Esophagus muscularis mucosa (tissue), 4 donors: Measurements from ENCODE around the gene COX11. TPM values are rescaled to one million over a fixed set of nuclear protein-coding genes. Genes with fewer than 3 reads are reported as not detected.

ENCODE experiments used
- DNase-seq: peaks from one replicate; pipeline ENCODE4 v3.0.0-alpha.2; 2017; ENCODE audit errors: extremely low spot score
- H3K27ac ChIP-seq, 4 donors: fragments of 200-600 bp; sonication (generic); replicated peaks in 1 of 4; 1 replicate in 3 of 4; 2 replicates in 1 of 4; pipeline ENCODE4 v1.5.1; 2016 to 2019; ENCODE audit warnings: mild to moderate bottlenecking in 1 of 4
- H3K27me3 ChIP-seq, 4 donors: fragments of 200-600 bp; sonication (generic); one replicate each; pipeline versions ENCODE4 v1.5.1 to v1.6.0; 2016 to 2019
- H3K36me3 ChIP-seq, 4 donors: fragments of 200-600 bp; sonication (generic); one replicate each; pipeline ENCODE4 v1.5.1; 2016 to 2019
- H3K4me1 ChIP-seq, 4 donors: fragments of 200-600 bp; sonication (generic); one replicate each; pipeline ENCODE4 v1.5.1; 2016 to 2019
- H3K4me3 ChIP-seq, 4 donors: fragments of 200-600 bp; sonication (generic); 1 replicate in 2 of 4; 2 replicates in 2 of 4; pipeline ENCODE4 v1.5.1; 2016 to 2019; ENCODE audit warnings: mild to moderate bottlenecking in 4 of 4, moderate library complexity in 1 of 4
- H3K9me3 ChIP-seq, 4 donors: fragments of 200-600 bp; sonication (generic); 1 replicate in 3 of 4; 2 replicates in 1 of 4; pipeline ENCODE4 v1.5.1; 2016 to 2019
- CTCF ChIP-seq, 3 experiments: fragments of 200-600 bp in 2 of 3; fragments of 450-650 bp in 1 of 3; sonication (generic) in 2 of 3; IDR thresholded peaks; one replicate each; pipeline ENCODE4 v1.5.1; 2017 to 2019; ENCODE audit warnings: antibody characterized with exemption in 3 of 3, mild to moderate bottlenecking in 2 of 3, moderate library complexity in 1 of 3
- EP300 ChIP-seq: sonication (generic); formaldehyde crosslinking; IDR thresholded peaks from one replicate; pipeline ENCODE4 v1.6.1; 2017; ENCODE audit warnings: antibody characterized with exemption
- POLR2A ChIP-seq: fragments of 450-650 bp; IDR thresholded peaks from one replicate; pipeline ENCODE4 v1.6.1; 2017; ENCODE audit warnings: antibody characterized with exemption, moderate library complexity, mild to moderate bottlenecking, low read depth
- POLR2AphosphoS5 ChIP-seq, 2 donors: sonication (generic); formaldehyde crosslinking; IDR thresholded peaks; one replicate each; pipeline ENCODE4 v1.6.1; 2017; ENCODE audit warnings: antibody characterized with exemption in 2 of 2
- WGBS: methylation state at CpG from one replicate; pipeline ENCODE4 v1.1.5; 2018; 5-methylcytosine and 5-hydroxymethylcytosine counted together
- intact Hi-C: fragments of 100-400 bp; cut with DNase I; formaldehyde crosslinking; loops from one replicate; pipeline ENCODE4 v1.15.1; 2023
- total RNA-seq, 4 donors: library from RNA; depleted of rRNA; stranded (reverse); fragments of >200 nt; gene quantifications; one replicate each; pipeline versions ENCODE4 v1.1.0 to v1.2.1, GENCODE V29; 2016

COX11 gene
- total RNA-seq, 4 donors from 2014 or later, result 63.0 to 96.4 (median 79.8) TPM

GRCh38 chr17:54933921-54934320 is 34.5 kb downstream of the COX11 start:
- H3K4me1 ChIP-seq, result no peaks in the 10 kb centered on the region
- H3K4me3 ChIP-seq, result no peak overlapping the region
- peaks cover 10 to 76% (median 39%) of the 10 kb centered on the region in 4 donors for H3K36me3 ChIP-seq
- DNase-seq, result no peak
- intact Hi-C loops, result no loop called here
- no peak overlapping the region for H3K27ac ChIP-seq
- WGBS, result 88% methylated on average over 3 of the region's 3 CpGs
- TF ChIP-seq EP300, result no peak
- H3K9me3 ChIP-seq, result no peaks in the 10 kb centered on the region
- no peaks in the 10 kb centered on the region for H3K27me3 ChIP-seq

- TF ChIP-seq POLR2AphosphoS5 (IDR thresholded peaks at IDR 0.05) (no peak), EP300 (no peak), POLR2A (no peak), CTCF (IDR thresholded peaks at IDR 0.05) (no peak)
- H3K4me1 ChIP-seq, result no peaks in the 10 kb centered on the region
- peaks cover 10 to 76% (median 41%) of the 10 kb centered on the region in 4 donors for H3K36me3 ChIP-seq
- intact Hi-C loops, result no loop called here
- H3K27me3 ChIP-seq, result no peaks in the 10 kb centered on the region
- no peaks in the 10 kb centered on the region for H3K9me3 ChIP-seq
- H3K4me3 ChIP-seq, result no peak overlapping the region
- WGBS, result 0% methylated on average over 1 of the region's 1 CpG
- H3K27ac ChIP-seq, result no peak overlapping the region
- no peak for DNase-seq
These were observed 35.7 kb downstream of the COX11 start for GRCh38 chr17:54932711-54933110.

GRCh38 chr17:54927525-54927924 is 40.9 kb downstream of the COX11 start:
- WGBS, result 82% methylated on average over 3 of the region's 3 CpGs
- Histone ChIP-seq H3K4me1 (no peaks in the 10 kb centered on the region), H3K4me3 (no peak overlapping the region), H3K9me3 (no peaks in the 10 kb centered on the region), H3K36me3 (peaks cover 0 to 53% (median 27%) of the 10 kb centered on the region in 4 donors), H3K27me3 (no peaks in the 10 kb centered on the region), H3K27ac (no peak overlapping the region)
- no peak for DNase-seq
- TF ChIP-seq POLR2A (no peak), EP300 (no peak), POLR2AphosphoS5 (IDR thresholded peaks at IDR 0.05) (no peak), CTCF (IDR thresholded peaks at IDR 0.05) (no peak)
- intact Hi-C loops, result no loop called here

- no peaks in the 10 kb centered on the region for H3K27me3 ChIP-seq
- 93% methylated on average over 5 of the region's 5 CpGs for WGBS
- H3K4me3 ChIP-seq, result no peak overlapping the region
- DNase-seq, result no peak
- H3K27ac ChIP-seq, result no peak overlapping the region
- H3K4me1 ChIP-seq, result no peaks in the 10 kb centered on the region
- peaks cover 0 to 43% (median 10%) of the 10 kb centered on the region in 4 donors for H3K36me3 ChIP-seq
- no peaks in the 10 kb centered on the region for H3K9me3 ChIP-seq
- intact Hi-C loops, result no loop called here
- TF ChIP-seq EP300 (no peak), CTCF (IDR thresholded peaks at IDR 0.05) (no peak)
These were observed 44.0 kb downstream of the COX11 start for GRCh38 chr17:54924405-54924804.

GRCh38 chr17:54920819-54921218 is 47.6 kb downstream of the COX11 start:
- Histone ChIP-seq H3K27ac (no peak overlapping the region), H3K36me3 (peaks cover 10 to 50% (median 15%) of the 10 kb centered on the region in 4 donors), H3K4me1 (no peaks in the 10 kb centered on the region), H3K9me3 (peaks cover 0 to 5% (median 0%) of the 10 kb centered on the region in 4 donors), H3K27me3 (no peaks in the 10 kb centered on the region), H3K4me3 (no peak overlapping the region)
- TF ChIP-seq EP300 (no peak), POLR2AphosphoS5 (IDR thresholded peaks at IDR 0.05) (no peak), CTCF (IDR thresholded peaks at IDR 0.05) (no peak), POLR2A (no peak)
- intact Hi-C loops, result no loop called here
- DNase-seq, result no peak
- WGBS, result 92% methylated on average over 6 of the region's 6 CpGs
